ENCODE measurements around the gene IQCF5.
"Not testable (repeated sequence)": the region's sequence is repeated elsewhere in the genome, so short reads cannot be mapped to it uniquely, and the experiment has no call there.

The IQCF5 gene

GRCh38 chr3:51862886-51863285 is 12.5 kb downstream of the IQCF5 start:
- H3K27me3 ChIP-seq (ENCODE audit: low read depth, low read length), result no peaks in the 10 kb centered on the region
- H3K4me1 ChIP-seq (ENCODE audit: control insufficient read depth in 1 of 2, insufficient read depth in 2 of 2, low read length in 2 of 2), result no peaks in the 10 kb centered on the region
- no peaks in the 10 kb centered on the region for H3K9me3 ChIP-seq (ENCODE audit: control insufficient read depth in 1 of 2, low read length in 2 of 2)
- H3K36me3 ChIP-seq (ENCODE audit: control insufficient read depth in 1 of 2, insufficient read depth in 2 of 2, low read length in 2 of 2), result no peaks in the 10 kb centered on the region
- no peak overlapping the region for H3K4me3 ChIP-seq (ENCODE audit: low read depth in 1 of 2, low read length in 2 of 2)
- H3K27ac ChIP-seq (ENCODE audit: low read length), result no peak overlapping the region

- Histone ChIP-seq H3K27ac (ENCODE audit: low read length) (no peak within 1 kb of the TSS), H3K27me3 (ENCODE audit: low read depth, low read length) (no peaks in the 10 kb centered on the region), H3K9me3 (ENCODE audit: control insufficient read depth in 1 of 2, low read length in 2 of 2) (no peaks in the 10 kb centered on the region), H3K4me3 (ENCODE audit: low read depth in 1 of 2, low read length in 2 of 2) (no peak within 1 kb of the TSS), H3K36me3 (ENCODE audit: control insufficient read depth in 1 of 2, insufficient read depth in 2 of 2, low read length in 2 of 2) (no peaks in the 10 kb centered on the region), H3K4me1 (ENCODE audit: control insufficient read depth in 1 of 2, insufficient read depth in 2 of 2, low read length in 2 of 2) (no peaks in the 10 kb centered on the region)
These were observed 14.4 kb downstream of the IQCF5 start, which contains the start of gene IQCF2 for GRCh38 chr3:51860703-51861665. IQCF2 (plus strand) TSS chr3:51861615; CDS start chr3:51861667, 52 bp downstream.

GRCh38 chr3:51855411-51855810 is 20.0 kb downstream of the IQCF5 start:
- not testable (repeated sequence) for H3K4me3 ChIP-seq (ENCODE audit: low read depth in 1 of 2, low read length in 2 of 2); H3K27me3 ChIP-seq (ENCODE audit: low read depth, low read length); H3K36me3 ChIP-seq (ENCODE audit: control insufficient read depth in 1 of 2, insufficient read depth in 2 of 2, low read length in 2 of 2); H3K9me3 ChIP-seq (ENCODE audit: control insufficient read depth in 1 of 2, low read length in 2 of 2); H3K27ac ChIP-seq (ENCODE audit: low read length); H3K4me1 ChIP-seq (ENCODE audit: control insufficient read depth in 1 of 2, insufficient read depth in 2 of 2, low read length in 2 of 2)

- H3K9me3 ChIP-seq (ENCODE audit: control insufficient read depth in 1 of 2, low read length in 2 of 2), result peaks cover 0 to 14% of the 10 kb centered on the region in 2 donors
These were observed 30.3 kb downstream of the IQCF5 start for GRCh38 chr3:51845129-51845528.

GRCh38 chr3:51836606-51837005 is 38.8 kb downstream of the IQCF5 start:
- Histone ChIP-seq H3K4me3 (ENCODE audit: low read depth in 1 of 2, low read length in 2 of 2) (no peak overlapping the region), H3K27ac (ENCODE audit: low read length) (no peak overlapping the region), H3K9me3 (ENCODE audit: control insufficient read depth in 1 of 2, low read length in 2 of 2) (no peaks in the 10 kb centered on the region), H3K36me3 (ENCODE audit: control insufficient read depth in 1 of 2, insufficient read depth in 2 of 2, low read length in 2 of 2) (no peaks in the 10 kb centered on the region), H3K27me3 (ENCODE audit: low read depth, low read length) (no peaks in the 10 kb centered on the region), H3K4me1 (ENCODE audit: control insufficient read depth in 1 of 2, insufficient read depth in 2 of 2, low read length in 2 of 2) (no peaks in the 10 kb centered on the region)

More at GRCh38 chr3:51845129-51845528, 30.3 kb downstream of the IQCF5 start:
- no peaks in the 10 kb centered on the region for H3K4me1 ChIP-seq (ENCODE audit: control insufficient read depth in 1 of 2, insufficient read depth in 2 of 2, low read length in 2 of 2)
- no peaks in the 10 kb centered on the region for H3K27me3 ChIP-seq (ENCODE audit: low read depth, low read length)
- H3K4me3 ChIP-seq (ENCODE audit: low read depth in 1 of 2, low read length in 2 of 2), result no peak overlapping the region
- no peaks in the 10 kb centered on the region for H3K36me3 ChIP-seq (ENCODE audit: control insufficient read depth in 1 of 2, insufficient read depth in 2 of 2, low read length in 2 of 2)
- no peak overlapping the region for H3K27ac ChIP-seq (ENCODE audit: low read length)

- Histone ChIP-seq H3K4me3 (ENCODE audit: low read depth in 1 of 2, low read length in 2 of 2) (no peak overlapping the region), H3K27ac (ENCODE audit: low read length) (no peak overlapping the region), H3K9me3 (ENCODE audit: control insufficient read depth in 1 of 2, low read length in 2 of 2) (peaks cover 0 to 12% of the 10 kb centered on the region in 2 donors), H3K36me3 (ENCODE audit: control insufficient read depth in 1 of 2, insufficient read depth in 2 of 2, low read length in 2 of 2) (no peaks in the 10 kb centered on the region), H3K27me3 (ENCODE audit: low read depth, low read length) (no peaks in the 10 kb centered on the region), H3K4me1 (ENCODE audit: control insufficient read depth in 1 of 2, insufficient read depth in 2 of 2, low read length in 2 of 2) (no peaks in the 10 kb centered on the region)
These were observed 44.5 kb downstream of the IQCF5 start for GRCh38 chr3:51830836-51831385.

GRCh38 chr3:51830345-51830744 is 45.1 kb downstream of the IQCF5 start:
- H3K4me3 ChIP-seq (ENCODE audit: low read depth in 1 of 2, low read length in 2 of 2), result no peak overlapping the region
- H3K27me3 ChIP-seq (ENCODE audit: low read depth, low read length), result no peaks in the 10 kb centered on the region
- H3K9me3 ChIP-seq (ENCODE audit: control insufficient read depth in 1 of 2, low read length in 2 of 2), result peaks cover 0 to 12% of the 10 kb centered on the region in 2 donors
- no peak overlapping the region for H3K27ac ChIP-seq (ENCODE audit: low read length)
- no peaks in the 10 kb centered on the region for H3K4me1 ChIP-seq (ENCODE audit: control insufficient read depth in 1 of 2, insufficient read depth in 2 of 2, low read length in 2 of 2)
- H3K36me3 ChIP-seq (ENCODE audit: control insufficient read depth in 1 of 2, insufficient read depth in 2 of 2, low read length in 2 of 2), result no peaks in the 10 kb centered on the region

GRCh38 chr3:51828297-51828696 is 47.1 kb downstream of the IQCF5 start:
- Histone ChIP-seq H3K4me1 (ENCODE audit: control insufficient read depth in 1 of 2, insufficient read depth in 2 of 2, low read length in 2 of 2) (no peaks in the 10 kb centered on the region), H3K27me3 (ENCODE audit: low read depth, low read length) (no peaks in the 10 kb centered on the region), H3K36me3 (ENCODE audit: control insufficient read depth in 1 of 2, insufficient read depth in 2 of 2, low read length in 2 of 2) (no peaks in the 10 kb centered on the region), H3K27ac (ENCODE audit: low read length) (no peak overlapping the region), H3K9me3 (ENCODE audit: control insufficient read depth in 1 of 2, low read length in 2 of 2) (peaks cover 0 to 12% of the 10 kb centered on the region in 2 donors), H3K4me3 (ENCODE audit: low read depth in 1 of 2, low read length in 2 of 2) (peak overlapping the region in 1 of 2 donors; percentile 26)
